Esophagus muscularis mucosa (tissue), 3 donors: ENCODE measurements around the gene SAMD4A.

ENCODE experiments used
- CTCF ChIP-seq, 3 experiments: fragments of 200-600 bp in 2 of 3; fragments of 450-650 bp in 1 of 3; sonication (generic) in 2 of 3; IDR thresholded peaks; one replicate each; pipeline ENCODE4 v1.5.1; 2017 to 2019; ENCODE audit warnings: antibody characterized with exemption in 3 of 3, mild to moderate bottlenecking in 2 of 3, moderate library complexity in 1 of 3
- POLR2A ChIP-seq: fragments of 450-650 bp; IDR thresholded peaks from one replicate; pipeline ENCODE4 v1.6.1; 2017; ENCODE audit warnings: antibody characterized with exemption, moderate library complexity, mild to moderate bottlenecking, low read depth

DNA sequence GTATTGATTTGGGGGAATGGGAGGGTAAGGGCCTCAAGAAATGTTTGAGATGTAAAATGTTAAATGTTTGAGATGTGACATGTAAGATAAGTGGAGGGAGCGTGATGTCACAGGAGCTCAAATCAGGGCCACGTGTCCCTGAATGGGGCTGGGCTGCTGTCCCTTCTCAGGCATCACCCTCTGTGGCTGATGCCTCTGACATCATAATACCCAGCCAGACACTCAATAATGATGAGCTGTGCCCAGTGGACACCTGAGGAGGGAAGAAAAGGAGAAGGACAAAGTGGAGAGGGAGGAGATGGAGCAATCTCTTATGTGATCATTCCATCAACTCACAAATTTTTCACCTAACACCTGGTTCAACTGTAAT, 120.8 kb downstream of the SAMD4A start:
- TF ChIP-seq POLR2A (no peak), CTCF (IDR thresholded peaks at IDR 0.05) (no peak)
